C4-2B (cell line): ENCODE data around the gene LCN15.

Experiments used
- H3K27ac ChIP-seq: fragments of 450-650 bp; 2 replicates; pipeline ENCODE4 v1.5.1; 2017
- CTCF ChIP-seq: fragments of 450-650 bp; conservative IDR thresholded peaks from 2 replicates; pipeline ENCODE4 v1.5.1; 2017; ENCODE audit warnings: mild to moderate bottlenecking
- ZFX ChIP-seq: fragments of 450-650 bp; IDR thresholded peaks from 2 replicates; pipeline ENCODE4 v1.6.1; 2017

The LCN15 gene

GRCh38 chr9:136738960-136739359, 25.4 kb downstream of the LCN15 start:
- TF ChIP-seq ZFX (no peak), CTCF (no peak)
- no peak overlapping the region for H3K27ac ChIP-seq

GRCh38 chr9:136735812-136736480, 28.4 kb downstream of the LCN15 start:
- no peak for TF ChIP-seq CTCF
- no peak for TF ChIP-seq ZFX
- H3K27ac ChIP-seq, result no peak overlapping the region

- TF ChIP-seq CTCF, result no peak
- no peak for TF ChIP-seq ZFX
- no peak overlapping the region for H3K27ac ChIP-seq
Measured at GRCh38 chr9:136734837-136735496, 29.4 kb downstream of the LCN15 start.

GRCh38 chr9:136733611-136734010, 30.7 kb downstream of the LCN15 start:
- no peak overlapping the region for H3K27ac ChIP-seq
- TF ChIP-seq ZFX, result no peak
- TF ChIP-seq CTCF, result no peak

- H3K27ac ChIP-seq, result no peak overlapping the region
- no peak for TF ChIP-seq CTCF
- TF ChIP-seq ZFX, result no peak
Measured at GRCh38 chr9:136732444-136733178, 31.7 kb downstream of the LCN15 start.

- TF ChIP-seq CTCF (no peak), ZFX (no peak)
- no peak overlapping the region for H3K27ac ChIP-seq
Measured at GRCh38 chr9:136729926-136730325, 34.4 kb downstream of the LCN15 start.

GRCh38 chr9:136729144-136729543, 35.2 kb downstream of the LCN15 start:
- TF ChIP-seq CTCF, result no peak
- TF ChIP-seq ZFX, result no peak
- peak overlapping the region; percentile 97 for H3K27ac ChIP-seq
